Endothelial cell of umbilical vein (primary cell): ENCODE data around the gene CERS2. TPM values are rescaled to one million over a fixed set of nuclear protein-coding genes. Genes with fewer than 3 reads are reported as not detected.

Experiments
- BruUV-seq: library from RNA; stranded (reverse); fragments of 400-500 nt; replicated peaks from 2 replicates; lab custom pipeline; 2021; lab: Mats Ljungman, UMichigan
- CTCF ChIA-PET: fragments of 300-600, 350-600 bp; sonication (Branson Sonifier 250); formaldehyde crosslinking; loops from one replicate; lab custom pipeline; 2021; ENCODE audit warnings: antibody characterized with exemption, inconsistent platforms; lab: Charles Lee
- POLR2A ChIA-PET: fragments of 300-600, 350-600 bp; sonication (Branson Sonifier 250); formaldehyde crosslinking; loops from one replicate; lab custom pipeline; 2021; ENCODE audit warnings: antibody characterized with exemption, inconsistent platforms; lab: Charles Lee
- DNase-seq: peaks from one replicate; pipeline ENCODE4 v3.0.0-alpha.2; 2011; ENCODE audit warnings: low read depth, low spot score
- FAIRE-seq: peaks from 2 replicates; lab custom pipeline; 2011; peaks lifted over from hg19 to GRCh38; lab: Jason Lieb, UNC
- H2AFZ ChIP-seq: 2 replicates; pipeline ENCODE4 v1.6.0; 2012; ENCODE audit warnings: low read depth, low read length, control low read depth, inconsistent platforms
- H3K27ac ChIP-seq: 2 replicates; pipeline ENCODE4 v1.5.1; 2011; ENCODE audit warnings: low read depth, mild to moderate bottlenecking, control low read depth, low read length, moderate library complexity; ENCODE audit not compliant: insufficient read depth
- H3K27me3 ChIP-seq, 2 experiments: 2 replicates each; pipeline versions ENCODE4 v1.6.0 to v1.6.1; 2011; ENCODE audit warnings: low read length in 2 of 2, mixed read lengths in 1 of 2; ENCODE audit not compliant: control insufficient read depth in 2 of 2, insufficient read depth in 2 of 2
- H3K36me3 ChIP-seq, 2 experiments: 2 replicates in 1 of 2; 3 replicates in 1 of 2; pipeline ENCODE4 v1.5.1; 2011; ENCODE audit warnings: low read length in 2 of 2, mild to moderate bottlenecking in 1 of 2, moderate library complexity in 1 of 2; ENCODE audit not compliant: control insufficient read depth in 2 of 2, insufficient read depth in 2 of 2; ENCODE audit errors: extremely low read depth in 1 of 2
- H3K4me1 ChIP-seq: 3 replicates; pipeline ENCODE4 v1.5.1; 2011; ENCODE audit warnings: mild to moderate bottlenecking, low read length; ENCODE audit not compliant: control insufficient read depth, insufficient read depth; ENCODE audit errors: extremely low read depth
- H3K4me2 ChIP-seq: 2 replicates; pipeline ENCODE4 v1.6.1; 2011; ENCODE audit warnings: low read length, control low read depth, mixed read lengths; ENCODE audit not compliant: insufficient read depth
- H3K4me3 ChIP-seq, 3 experiments: fragments of 200-600 bp in 1 of 3; sonication (generic), shearing (Covaris generic) in 1 of 3; replicated peaks in 1 of 3; 2 replicates each; pipeline ENCODE4 v1.5.1; 2011 to 2016; ENCODE audit warnings: control low read depth in 3 of 3, low read length in 3 of 3, mild to moderate bottlenecking in 2 of 3, inconsistent platforms in 1 of 3, low read depth in 1 of 3, moderate library complexity in 1 of 3; ENCODE audit not compliant: insufficient read depth in 1 of 3
- H3K79me2 ChIP-seq: 2 replicates; pipeline ENCODE4 v1.6.0; 2012; ENCODE audit warnings: low read length, inconsistent platforms; ENCODE audit not compliant: control insufficient read depth, insufficient read depth
- H3K9ac ChIP-seq: replicated peaks from 2 replicates; pipeline ENCODE3; 2011; ENCODE audit warnings: low read length, control low read depth; ENCODE audit not compliant: insufficient read depth; ENCODE audit errors: extremely low read depth
- H3K9me1 ChIP-seq: replicated peaks from 3 replicates; pipeline ENCODE4 v1.6.0; 2011; ENCODE audit warnings: mild to moderate bottlenecking, low read length; ENCODE audit not compliant: control insufficient read depth, insufficient read depth; ENCODE audit errors: extremely low read depth
- H3K9me3 ChIP-seq: replicated peaks from 2 replicates; pipeline ENCODE4 v1.5.1; 2012; ENCODE audit warnings: low read length, inconsistent platforms; ENCODE audit not compliant: control insufficient read depth, insufficient read depth
- H4K20me1 ChIP-seq: replicated peaks from 2 replicates; pipeline ENCODE3; 2011; ENCODE audit warnings: mild to moderate bottlenecking, low read length; ENCODE audit not compliant: control insufficient read depth, insufficient read depth; ENCODE audit errors: extremely low read depth
- EZH2 ChIP-seq: IDR thresholded peaks from 2 replicates; pipeline ENCODE4 v1.6.1; 2012; ENCODE audit warnings: borderline replicate concordance, low read depth, mild to moderate bottlenecking, moderate library complexity, low read length, inconsistent platforms; ENCODE audit not compliant: severe bottlenecking
- FOS ChIP-seq: IDR thresholded peaks from 2 replicates; pipeline ENCODE4 v1.6.1; 2011; ENCODE audit warnings: mild to moderate bottlenecking, low read length, moderate library complexity, borderline replicate concordance; ENCODE audit not compliant: insufficient read depth
- GATA2 ChIP-seq: IDR thresholded peaks from 2 replicates; pipeline ENCODE4 v1.7.0; 2011; ENCODE audit warnings: low read depth, mild to moderate bottlenecking, moderate library complexity, mixed read lengths, low read length; ENCODE audit not compliant: insufficient read length, insufficient read depth
- JUN ChIP-seq: IDR thresholded peaks from 2 replicates; pipeline ENCODE4 v1.6.1; 2011; ENCODE audit warnings: borderline replicate concordance, low read depth; ENCODE audit not compliant: insufficient read length, insufficient read depth
- MYC ChIP-seq: IDR thresholded peaks from one replicate; pipeline ENCODE4 v1.6.1; 2011; ENCODE audit warnings: mild to moderate bottlenecking, low read depth, low read length
- POLR2A ChIP-seq: IDR thresholded peaks from 2 replicates; pipeline ENCODE4 v1.6.1; 2012; ENCODE audit warnings: low read depth, mild to moderate bottlenecking, control low read depth, low read length
- dilution Hi-C: fragments of 300-500 bp; cut with MboI; formaldehyde crosslinking; loops from one replicate; pipeline ENCODE4 v1.15.0; 2019; ENCODE audit warnings: low sequenced_read_pairs; ENCODE audit not compliant: extremely low pct_ligation_motif_present
- intact Hi-C: fragments of 100-400 bp; cut with micrococcal nuclease; formaldehyde crosslinking; loops from one replicate; pipeline ENCODE4 v1.10.0; 2022
- polyA plus RNA-seq, 4 experiments: library from polyadenylated mRNA; depleted of rRNA in 3 of 4; stranded (reverse) in 3 of 4; unstranded in 1 of 4; fragments of >200 nt; gene quantifications; 2 replicates each; pipeline versions ENCODE4 v1.2.1 to v1.2.3, GENCODE V29; 2011 to 2012; ENCODE audit warnings: missing spikeins in 1 of 4
- total RNA-seq: library from RNA; stranded (reverse); gene quantifications from 2 replicates; pipeline ENCODE4 v1.2.3, GENCODE V29; 2021
- TF ChIP-seq, protein P1 (sequence below): IDR thresholded peaks from 2 replicates; pipeline ENCODE4 v1.6.1; 2011; ENCODE audit not compliant: insufficient read depth, insufficient read length
- TF ChIP-seq, protein P2 (sequence below), 2 donors: IDR thresholded peaks; 1 replicate in 1 of 2; 2 replicates in 1 of 2; pipeline ENCODE4 v1.5.1; 2011; ENCODE audit warnings: low read length in 2 of 2, mild to moderate bottlenecking in 2 of 2, moderate library complexity in 2 of 2, control low read depth in 1 of 2, inconsistent platforms in 1 of 2, low read depth in 1 of 2; ENCODE audit not compliant: insufficient read depth in 1 of 2; ENCODE audit errors: extremely low read depth in 1 of 2

Gene CERS2
- total and polyA plus RNA-seq, 2 donors (not counting 3 experiments of a cell fraction or from before 2014, with no cell fraction given), result 143 to 155 TPM

DNA sequence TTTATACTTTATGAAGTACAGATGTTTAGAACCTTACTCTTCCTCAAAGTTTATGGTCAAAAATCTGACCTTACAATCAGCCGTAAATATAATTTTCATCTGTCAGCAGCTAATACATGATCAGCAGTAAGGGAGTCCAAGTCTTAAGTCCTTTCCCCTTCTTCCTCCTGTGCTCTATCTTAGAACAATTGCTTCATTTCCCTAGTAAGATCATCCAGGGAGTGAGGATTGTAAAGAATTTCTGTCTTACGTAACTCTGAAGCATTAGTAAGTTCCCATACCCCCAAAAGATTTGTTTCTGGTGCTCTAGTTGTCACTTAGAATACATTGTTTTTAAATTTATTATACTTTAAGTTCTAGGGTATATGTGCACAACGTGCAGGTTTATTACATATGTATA, 46.3 kb downstream of the CERS2 start:
- intact Hi-C loops, result no loop called here
- Histone ChIP-seq H3K36me3 (peaks cover 10 to 11% of the 10 kb centered on the region in 2 experiments), H3K27me3 (no peaks in the 10 kb centered on the region), H2AFZ (no peak overlapping the region), H3K79me2 (peaks cover 9% of the 10 kb centered on the region), H3K9ac (no peak overlapping the region), H3K9me1 (no peaks in the 10 kb centered on the region), H4K20me1 (no peaks in the 10 kb centered on the region), H3K4me2 (no peak overlapping the region), H3K4me1 (peaks cover 6% of the 10 kb centered on the region), H3K27ac (no peak overlapping the region), H3K4me3 (no peak overlapping the region), H3K9me3 (no peaks in the 10 kb centered on the region)
- FAIRE-seq, result no peak
- TF ChIP-seq GATA2 (no peak), FOS (no peak), MYC (no peak), JUN (no peak)
- POLR2A ChIA-PET, result no interaction called here
- dilution Hi-C loops, result no loop called here
- CTCF ChIA-PET, result no interaction called here
- no TSS peak for BruUV-seq
- no peak for DNase-seq

DNA sequence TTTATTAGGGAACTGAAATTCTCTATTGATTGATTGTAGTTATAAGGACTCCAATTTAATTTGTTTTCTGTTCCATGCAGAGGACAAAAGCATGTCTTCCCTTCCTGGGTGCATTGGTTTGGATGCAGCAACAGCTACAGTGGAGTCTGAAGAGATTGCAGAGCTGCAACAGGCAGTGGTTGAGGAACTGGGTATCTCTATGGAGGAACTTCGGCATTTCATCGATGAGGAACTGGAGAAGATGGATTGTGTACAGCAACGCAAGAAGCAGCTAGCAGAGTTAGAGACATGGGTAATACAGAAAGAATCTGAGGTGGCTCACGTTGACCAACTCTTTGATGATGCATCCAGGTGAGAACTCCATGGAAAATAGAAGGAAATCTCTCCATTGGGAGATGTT, 47.0 kb downstream of the CERS2 start:
- Histone ChIP-seq H3K9me3 (no peaks in the 10 kb centered on the region), H3K9ac (no peak overlapping the region), H3K36me3 (peaks cover 8 to 11% of the 10 kb centered on the region in 2 experiments), H3K27ac (no peak overlapping the region), H3K9me1 (no peaks in the 10 kb centered on the region), H3K79me2 (peaks cover 9% of the 10 kb centered on the region), H3K27me3 (no peaks in the 10 kb centered on the region), H4K20me1 (no peaks in the 10 kb centered on the region), H3K4me2 (no peak overlapping the region), H2AFZ (no peak overlapping the region), H3K4me3 (no peak overlapping the region), H3K4me1 (peaks cover 6% of the 10 kb centered on the region)
- CTCF ChIA-PET, result no interaction called here
- intact Hi-C loops (no loop called here), dilution Hi-C loops (no loop called here)
- POLR2A ChIA-PET, result no interaction called here
- BruUV-seq, result no TSS peak
- TF ChIP-seq EZH2 (no peak), GATA2 (no peak), POLR2A (no peak), FOS (no peak), JUN (no peak)
- TF ChIP-seq, protein P1, sequence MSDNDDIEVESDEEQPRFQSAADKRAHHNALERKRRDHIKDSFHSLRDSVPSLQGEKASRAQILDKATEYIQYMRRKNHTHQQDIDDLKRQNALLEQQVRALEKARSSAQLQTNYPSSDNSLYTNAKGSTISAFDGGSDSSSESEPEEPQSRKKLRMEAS, result no peak
- TF ChIP-seq, protein P2, sequence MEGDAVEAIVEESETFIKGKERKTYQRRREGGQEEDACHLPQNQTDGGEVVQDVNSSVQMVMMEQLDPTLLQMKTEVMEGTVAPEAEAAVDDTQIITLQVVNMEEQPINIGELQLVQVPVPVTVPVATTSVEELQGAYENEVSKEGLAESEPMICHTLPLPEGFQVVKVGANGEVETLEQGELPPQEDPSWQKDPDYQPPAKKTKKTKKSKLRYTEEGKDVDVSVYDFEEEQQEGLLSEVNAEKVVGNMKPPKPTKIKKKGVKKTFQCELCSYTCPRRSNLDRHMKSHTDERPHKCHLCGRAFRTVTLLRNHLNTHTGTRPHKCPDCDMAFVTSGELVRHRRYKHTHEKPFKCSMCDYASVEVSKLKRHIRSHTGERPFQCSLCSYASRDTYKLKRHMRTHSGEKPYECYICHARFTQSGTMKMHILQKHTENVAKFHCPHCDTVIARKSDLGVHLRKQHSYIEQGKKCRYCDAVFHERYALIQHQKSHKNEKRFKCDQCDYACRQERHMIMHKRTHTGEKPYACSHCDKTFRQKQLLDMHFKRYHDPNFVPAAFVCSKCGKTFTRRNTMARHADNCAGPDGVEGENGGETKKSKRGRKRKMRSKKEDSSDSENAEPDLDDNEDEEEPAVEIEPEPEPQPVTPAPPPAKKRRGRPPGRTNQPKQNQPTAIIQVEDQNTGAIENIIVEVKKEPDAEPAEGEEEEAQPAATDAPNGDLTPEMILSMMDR (IDR thresholded peaks at IDR 0.05; ENCODE audit: extremely low read depth in 1 of 2, insufficient read depth in 1 of 2, low read depth in 1 of 2, low read length in 2 of 2), result no peak
- FAIRE-seq (no peak), DNase-seq (no peak)
